ENCODE data around the gene KCTD1.

Gene KCTD1

GRCh38 chr18:26548415-26549262, at the start of gene KCTD1:
Gene KCTD1 (minus strand): TSS chr18:26548553. CDS start chr18:26548536, 17 bp downstream.
- DNase-seq, result peak; percentile 66 to 67

GRCh38 chr18:26593365-26594320, 45.3 kb upstream of the KCTD1 start:
- DNase-seq, result no peak

DNA sequence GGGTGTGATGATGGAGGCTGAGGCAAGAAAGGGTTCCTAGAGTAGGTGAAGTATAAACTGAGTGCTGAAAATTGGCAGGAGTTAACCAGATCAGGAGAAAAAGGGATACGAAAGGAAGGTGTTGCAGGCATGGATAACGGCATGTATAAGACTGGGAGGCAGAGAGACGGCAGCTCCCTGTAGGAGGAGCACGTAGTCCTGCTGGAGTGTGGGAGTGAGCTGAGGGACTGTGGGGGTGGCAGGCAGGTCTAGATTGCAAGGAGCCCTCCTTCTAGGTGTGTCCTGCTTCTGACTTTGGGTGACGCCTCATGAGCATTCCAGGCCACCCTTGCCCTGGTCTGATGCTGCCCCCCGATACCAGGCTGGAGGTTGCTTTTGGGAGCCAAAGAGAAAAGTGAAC, 36.4 kb upstream of the KCTD1 start:
- no peak for DNase-seq

GRCh38 chr18:26579941-26580618, 31.7 kb upstream of the KCTD1 start:
- no peak for DNase-seq

GRCh38 chr18:26575865-26576217, 27.5 kb upstream of the KCTD1 start:
- no peak for DNase-seq

- DNase-seq, result no peak
Measured at GRCh38 chr18:26574958-26575864, 26.9 kb upstream of the KCTD1 start.

DNA sequence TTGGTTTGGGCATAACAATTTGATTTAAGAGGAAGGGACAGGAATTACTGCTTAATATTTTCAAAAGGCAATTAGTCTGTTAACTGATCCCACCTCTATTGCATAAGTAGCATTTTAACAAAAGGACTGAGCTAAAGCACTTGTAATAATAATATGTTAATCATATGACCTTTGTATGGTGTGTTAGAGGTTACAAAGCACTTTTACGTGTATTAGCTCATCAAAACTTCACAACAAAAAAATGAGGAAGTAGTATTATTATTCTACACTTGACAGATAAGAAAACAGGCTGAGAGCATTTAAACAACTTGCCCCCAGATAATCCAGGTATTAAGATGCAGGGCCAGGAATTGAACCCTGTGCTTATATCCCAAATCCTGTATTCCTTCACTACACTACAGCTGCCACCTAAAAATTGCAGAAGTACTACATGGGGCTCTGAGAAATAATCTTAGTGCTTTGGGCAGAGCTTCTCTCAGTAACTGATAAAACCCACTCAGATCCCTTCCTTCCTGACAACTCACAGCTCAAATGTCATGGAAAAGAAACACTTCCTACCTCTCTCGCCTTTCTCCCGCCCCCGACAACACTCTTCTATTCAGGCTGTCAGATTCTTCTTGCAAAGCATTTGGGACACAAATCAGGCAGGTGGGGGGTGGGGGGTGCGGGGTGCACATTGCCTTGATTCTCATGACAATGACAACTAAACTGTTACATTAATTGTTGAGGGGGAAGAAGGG, 20.7 kb upstream of the KCTD1 start:
- DNase-seq, result no peak

GRCh38 chr18:26568513-26568912, 20.2 kb upstream of the KCTD1 start:
- no peak for DNase-seq

GRCh38 chr18:26566874-26567555, 18.7 kb upstream of the KCTD1 start:
- no peak for DNase-seq

- DNase-seq, result no peak
Measured at GRCh38 chr18:26565514-26565913, 17.2 kb upstream of the KCTD1 start.

- DNase-seq, result no peak
Measured at GRCh38 chr18:26563024-26563423, 14.7 kb upstream of the KCTD1 start.

GRCh38 chr18:26562568-26562967, 14.2 kb upstream of the KCTD1 start:
- no peak for DNase-seq

DNA sequence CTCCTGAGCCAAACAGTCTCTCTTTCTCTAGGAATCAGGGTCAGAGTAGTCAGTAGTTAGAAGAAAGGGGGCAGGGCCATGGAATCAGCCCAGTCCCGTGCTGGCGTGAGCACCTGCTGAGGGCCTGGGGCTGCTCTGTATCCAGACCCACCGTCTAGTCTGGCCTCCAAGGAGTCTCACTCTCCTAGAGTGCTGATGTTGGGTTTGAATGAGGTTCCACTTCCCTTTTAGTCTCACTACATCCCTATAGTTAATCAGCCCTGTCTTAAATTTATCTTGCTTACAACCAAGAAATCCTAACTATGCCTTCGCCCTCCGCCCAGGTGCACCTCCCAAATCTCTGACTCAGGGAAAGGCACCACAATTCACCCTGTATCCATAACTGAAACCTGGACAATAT, 13.4 kb upstream of the KCTD1 start:
- no peak for DNase-seq

- DNase-seq, result no peak
Measured at GRCh38 chr18:26556573-26556972, 8.2 kb upstream of the KCTD1 start.

- DNase-seq, result no peak
Measured at GRCh38 chr18:26555804-26556553, 7.6 kb upstream of the KCTD1 start.

GRCh38 chr18:26553943-26554342, 5.6 kb upstream of the KCTD1 start:
- DNase-seq, result no peak

DNA sequence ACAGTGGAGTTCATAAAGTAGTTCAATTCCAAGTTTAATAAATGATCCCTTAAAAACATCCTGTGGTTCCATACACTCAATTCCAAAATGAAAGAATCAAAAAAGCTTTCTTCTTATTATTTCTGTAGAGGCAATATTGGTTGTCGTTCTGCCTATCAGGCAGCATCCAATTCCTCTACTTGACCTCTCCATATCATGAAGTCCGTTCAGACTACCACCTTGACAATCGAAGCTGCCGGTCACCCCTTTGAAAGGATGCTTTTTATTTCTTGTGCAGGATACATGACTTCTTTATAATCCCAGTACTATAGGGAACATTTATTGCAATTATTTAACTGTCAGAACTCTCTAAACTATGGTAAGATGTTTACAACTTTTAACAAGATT, 3.3 kb upstream of the KCTD1 start:
- DNase-seq, result no peak

- DNase-seq, result no peak
Measured at GRCh38 chr18:26550998-26551694, 2.8 kb upstream of the KCTD1 start.

Measured in stimulated activated CD4-positive, alpha-beta T cell treated with anti-CD3 and anti-CD28 coated beads, Interleukin-4, amount 100 ng/mL, for 4 hours (primary cell).